ENCODE results near the gene PLSCR4. TPM values are rescaled to one million over a fixed set of nuclear protein-coding genes. Genes with fewer than 3 reads are reported as not detected.

PLSCR4 gene
- polyA plus RNA-seq, 1 of the 3 experiments (the other 2 are of a cell fraction), result 0.05 TPM

GRCh38 chr3:146189519-146190173, 61.3 kb downstream of the PLSCR4 start:
- H3K9ac ChIP-seq, result no peak overlapping the region
- no peaks in the 10 kb centered on the region for H3K79me2 ChIP-seq (ENCODE audit: insufficient read depth)
- peak; percentile 40 for DNase-seq
- no peaks in the 10 kb centered on the region for H3K9me2 ChIP-seq
- H3K27me3 ChIP-seq (ENCODE audit: insufficient read depth), result no peaks in the 10 kb centered on the region
- H2AFZ ChIP-seq (ENCODE audit: low read depth), result no peak overlapping the region
- ChIA-PET CTCF (interaction anchor here (0.6 to 4.4 kb wide), 25 partner anchors 8 to 470 kb away, joined by 3 to 33 read pairs (median 5); partner anchors contain the start of gene PLOD2), POLR2A (no interaction called here)
- no peaks in the 10 kb centered on the region for H3K36me3 ChIP-seq (replicated peaks in 1 of 2; ENCODE audit: control insufficient read depth in 1 of 2, insufficient read depth in 2 of 2, low read length in 1 of 2)
- no peaks in the 10 kb centered on the region for H3K9me3 ChIP-seq
- H3F3A ChIP-seq (replicated peaks; ENCODE audit: insufficient read depth), result no peaks in the 10 kb centered on the region
- H3K4me3 ChIP-seq (ENCODE audit: low read depth in 2 of 2, low read length in 1 of 2), result no peak overlapping the region
- WGBS (ENCODE audit: low lambda C conversion rate), result 2% methylated on average over 6 of the region's 6 CpGs
- no peak overlapping the region for H3K4me2 ChIP-seq
- no peaks in the 10 kb centered on the region for H4K20me1 ChIP-seq (ENCODE audit: insufficient read depth)
- H3K4me1 ChIP-seq (ENCODE audit: control insufficient read depth in 1 of 2, insufficient read depth in 2 of 2, low read depth in 1 of 2, low read length in 1 of 2), result no peaks in the 10 kb centered on the region
- H3K27ac ChIP-seq (ENCODE audit: low read depth in 2 of 2, low read length in 1 of 2), result no peak overlapping the region
- TF ChIP-seq USF1 (IDR thresholded peaks at IDR 0.05; ENCODE audit: borderline replicate concordance, low read depth), result no peak
- peak; percentile 48 for TF ChIP-seq SMC3 (IDR thresholded peaks at IDR 0.05; ENCODE audit: low read depth, low read length)
- TF ChIP-seq FOXM1 (IDR thresholded peaks at IDR 0.05; ENCODE audit: low read depth), result no peak
- peak; percentile 79 for TF ChIP-seq CTCF (IDR thresholded peaks at IDR 0.05)
- TF ChIP-seq POLR2AphosphoS5 (IDR thresholded peaks at IDR 0.05; ENCODE audit: low read depth, low read length), result no peak
- TF ChIP-seq YY1 (IDR thresholded peaks at IDR 0.05; ENCODE audit: low read depth), result no peak
- no peak for TF ChIP-seq TAF1 (IDR thresholded peaks at IDR 0.05; ENCODE audit: borderline replicate concordance, low read depth, low read length)
- TF ChIP-seq FOXJ3 (CRISPR knock-in tag; IDR thresholded peaks at IDR 0.05), result no peak
- TF ChIP-seq RFX5 (IDR thresholded peaks at IDR 0.05; ENCODE audit: low read length), result no peak
- no peak for TF ChIP-seq SIN3A (IDR thresholded peaks at IDR 0.05; ENCODE audit: borderline replicate concordance, low read depth, low read length)
- TF ChIP-seq JUND (IDR thresholded peaks at IDR 0.05), result no peak
- no peak for TF ChIP-seq EZH2phosphoT487 (IDR thresholded peaks at IDR 0.05; ENCODE audit: borderline replicate concordance, low read depth)
- TF ChIP-seq FOSL2 (IDR thresholded peaks at IDR 0.05; ENCODE audit: borderline replicate concordance, low read depth), result no peak
- no peak for TF ChIP-seq CHD2 (IDR thresholded peaks at IDR 0.05; ENCODE audit: low read length, partially characterized antibody)
- TF ChIP-seq TEAD4 (IDR thresholded peaks at IDR 0.05; ENCODE audit: borderline replicate concordance, insufficient read depth), result no peak
- no peak for TF ChIP-seq GABPA (IDR thresholded peaks at IDR 0.05; ENCODE audit: low read depth)
- no peak for TF ChIP-seq MXI1 (IDR thresholded peaks at IDR 0.05; ENCODE audit: low read depth, low read length)
- no peak for TF ChIP-seq IRF3 (IDR thresholded peaks at IDR 0.05; ENCODE audit: low read depth, low read length)
- no peak for TF ChIP-seq RCOR1 (IDR thresholded peaks at IDR 0.05; ENCODE audit: low read length)
- TF ChIP-seq REST (IDR thresholded peaks at IDR 0.05; ENCODE audit: low read depth, low read length), result no peak
- peak; percentile 60 for TF ChIP-seq RAD21 (IDR thresholded peaks at IDR 0.05; ENCODE audit: low read length)
- TF ChIP-seq EP300 (IDR thresholded peaks at IDR 0.05; ENCODE audit: borderline replicate concordance in 1 of 2, low read depth in 1 of 2, low read length in 1 of 2), result no peak
- no peak for TF ChIP-seq NFIC (IDR thresholded peaks at IDR 0.05; ENCODE audit: borderline replicate concordance)
- no peak for TF ChIP-seq TCF12 (IDR thresholded peaks at IDR 0.05)
- no peak for TF ChIP-seq PBX3 (IDR thresholded peaks at IDR 0.05)
- peak; percentile 53; the same call in 1 of the 2 replicates for TF ChIP-seq NRF1 (IDR thresholded peaks at IDR 0.05; ENCODE audit: low read depth, low read length)
- TF ChIP-seq ELF1 (IDR thresholded peaks at IDR 0.05), result no peak
